HepG2 (cell line): ENCODE measurements around the gene SMURF1.

Source experiments
- AKNA ChIP-seq: sonication (generic); formaldehyde crosslinking; IDR thresholded peaks from 2 replicates; pipeline ENCODE4 v1.4.0; 2020; ENCODE audit warnings: missing genetic modification reagents, borderline replicate concordance
- CEBPB ChIP-seq: IDR thresholded peaks from 2 replicates; pipeline ENCODE4 v1.6.1; 2011; ENCODE audit warnings: low read depth, low read length, improper control_type of control experiment, borderline replicate concordance
- CREB1 ChIP-seq, 2 experiments: fragments of 450-650 bp in 1 of 2; IDR thresholded peaks; 2 replicates each; pipeline ENCODE4 v1.6.1; 2016 to 2017; ENCODE audit warnings: control low read depth in 1 of 2, mild to moderate bottlenecking in 1 of 2, missing compliant biosample characterization in 1 of 2, missing genetic modification characterization in 1 of 2
- CTCF ChIP-seq: sonication (generic); formaldehyde crosslinking; IDR thresholded peaks from 2 replicates; pipeline ENCODE4 v1.5.0; 2020; ENCODE audit warnings: mild to moderate bottlenecking, missing genetic modification reagents, moderate library complexity
- HMGXB4 ChIP-seq, 2 experiments: sonication (generic) in 1 of 2; formaldehyde crosslinking in 1 of 2; IDR thresholded peaks; 2 replicates each; pipeline versions ENCODE4 v1.4.0 to v1.6.1; 2018 to 2020; ENCODE audit warnings: missing genetic modification reagents in 2 of 2, borderline replicate concordance in 1 of 2, low read depth in 1 of 2, mild to moderate bottlenecking in 1 of 2, missing biosample characterization in 1 of 2
- KDM1A ChIP-seq: IDR thresholded peaks from 2 replicates; pipeline ENCODE4 v1.6.1; 2016; ENCODE audit warnings: missing compliant biosample characterization
- MEIS2 ChIP-seq: sonication (generic); formaldehyde crosslinking; IDR thresholded peaks from 2 replicates; pipeline ENCODE4 v1.9.0; 2021; ENCODE audit warnings: mild to moderate bottlenecking, missing genetic modification reagents
- NBN ChIP-seq: fragments of 450-650 bp; conservative IDR thresholded peaks from 2 replicates; pipeline ENCODE4 v1.6.1; 2017
- NFE2L2 ChIP-seq: fragments of 150-350 bp; IDR thresholded peaks from 2 replicates; pipeline ENCODE4 v1.6.1; 2014; ENCODE audit warnings: low read length
- NFKBIZ ChIP-seq: IDR thresholded peaks from 2 replicates; pipeline ENCODE4 v1.6.1; 2018; ENCODE audit warnings: missing genetic modification reagents, missing compliant biosample characterization
- POLR2AphosphoS5 ChIP-seq: IDR thresholded peaks from 2 replicates; pipeline ENCODE4 v1.6.1; 2012; ENCODE audit warnings: low read depth, low read length
- RAD51 ChIP-seq: fragments of 450-650 bp; IDR thresholded peaks from 2 replicates; pipeline ENCODE4 v1.6.1; 2016; ENCODE audit warnings: borderline replicate concordance
- ZBTB33 ChIP-seq: sonication (generic); formaldehyde crosslinking; IDR thresholded peaks from 2 replicates; pipeline ENCODE4 v1.4.0; 2020; ENCODE audit warnings: missing genetic modification reagents
- ZNF136 ChIP-seq: sonication (generic); formaldehyde crosslinking; IDR thresholded peaks from 2 replicates; pipeline ENCODE4 v1.8.1; 2022; ENCODE audit warnings: low read depth, mild to moderate bottlenecking, moderate library complexity, missing genetic modification reagents

GRCh38 chr7:98981701-98982100 lies 162.2 kb downstream of the SMURF1 start:
- TF ChIP-seq CTCF (CRISPR knock-in tag) (no peak), CREB1 (IDR thresholded peaks at IDR 0.05) (no peak), CREB1 (CRISPR knock-in tag; IDR thresholded peaks at IDR 0.05) (no peak), HMGXB4 (CRISPR knock-in tag; IDR thresholded peaks at IDR 0.05; ENCODE audit: borderline replicate concordance in 1 of 2, low read depth in 1 of 2) (no peak), POLR2AphosphoS5 (no peak), NFE2L2 (no peak), KDM1A (no peak), NBN (no peak), NFKBIZ (CRISPR knock-in tag) (no peak), ZNF136 (CRISPR knock-in tag) (no peak), RAD51 (no peak), MEIS2 (CRISPR knock-in tag) (no peak), CEBPB (no peak), AKNA (CRISPR knock-in tag) (no peak), ZBTB33 (CRISPR knock-in tag) (no peak)
